HL-60 (cell line): ENCODE measurements around the gene HOXC13.

ENCODE experiments used
- GABPA ChIP-seq: IDR thresholded peaks from 2 replicates; pipeline ENCODE4 v1.6.1; 2012; ENCODE audit warnings: low read depth
- POLR2AphosphoS5 ChIP-seq: IDR thresholded peaks from 2 replicates; pipeline ENCODE4 v1.6.1; 2012; ENCODE audit warnings: low read depth
- SPI1 ChIP-seq: IDR thresholded peaks from 2 replicates; pipeline ENCODE4 v1.6.1; 2012; ENCODE audit warnings: low read depth, mild to moderate bottlenecking, borderline replicate concordance
- TF ChIP-seq, protein P1 (sequence below): IDR thresholded peaks from 2 replicates; pipeline ENCODE4 v1.6.1; 2012; ENCODE audit warnings: low read depth; ENCODE audit not compliant: insufficient replicate concordance
- TF ChIP-seq, protein P2 (sequence below): IDR thresholded peaks from one replicate; pipeline ENCODE4 v1.5.1; 2011; ENCODE audit warnings: low read length, control low read depth, inconsistent platforms; ENCODE audit not compliant: insufficient read depth

DNA sequence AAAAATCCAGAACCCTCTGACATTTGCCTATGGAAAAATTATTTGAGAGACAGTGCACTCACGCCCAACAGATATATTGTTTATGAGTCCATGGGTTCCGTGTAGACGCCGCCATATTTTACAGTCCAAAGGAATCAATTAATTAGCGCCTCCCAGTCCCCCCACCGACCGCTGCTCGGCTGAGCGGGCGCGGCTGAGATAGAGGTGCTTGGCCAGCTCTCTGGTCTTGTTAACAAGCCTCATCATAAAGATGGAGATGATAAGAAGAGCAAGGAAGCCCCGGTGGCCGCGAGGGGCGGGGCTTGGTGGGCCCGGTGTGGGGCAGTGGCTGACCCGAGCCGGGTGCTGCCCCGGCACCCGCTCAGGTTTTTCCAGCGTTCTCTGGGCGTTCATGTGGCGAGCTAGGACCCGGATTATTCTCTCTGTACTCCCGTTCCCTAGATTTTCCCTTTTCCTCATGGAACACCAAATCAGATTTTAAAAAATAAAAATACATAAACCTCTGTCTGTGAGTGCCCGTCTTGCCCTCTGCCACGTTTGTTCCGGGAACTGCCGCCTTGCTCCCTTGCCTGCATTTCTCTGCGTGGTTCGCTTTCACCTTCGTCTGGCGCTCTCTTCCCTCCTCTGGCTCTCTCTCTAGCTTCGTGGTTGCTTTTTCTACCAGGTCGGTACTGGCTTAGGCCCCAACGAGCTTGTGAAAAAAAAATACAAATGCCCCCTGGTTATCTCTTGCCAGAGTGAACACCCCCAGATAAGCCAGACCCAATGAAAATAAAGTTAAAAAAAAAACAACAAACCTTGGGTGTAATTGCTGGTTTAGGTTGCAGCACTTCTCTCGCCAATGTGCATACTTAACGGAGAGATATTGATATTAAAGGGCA lies 25.0 kb downstream of the HOXC13 start:
- TF ChIP-seq, protein P1, sequence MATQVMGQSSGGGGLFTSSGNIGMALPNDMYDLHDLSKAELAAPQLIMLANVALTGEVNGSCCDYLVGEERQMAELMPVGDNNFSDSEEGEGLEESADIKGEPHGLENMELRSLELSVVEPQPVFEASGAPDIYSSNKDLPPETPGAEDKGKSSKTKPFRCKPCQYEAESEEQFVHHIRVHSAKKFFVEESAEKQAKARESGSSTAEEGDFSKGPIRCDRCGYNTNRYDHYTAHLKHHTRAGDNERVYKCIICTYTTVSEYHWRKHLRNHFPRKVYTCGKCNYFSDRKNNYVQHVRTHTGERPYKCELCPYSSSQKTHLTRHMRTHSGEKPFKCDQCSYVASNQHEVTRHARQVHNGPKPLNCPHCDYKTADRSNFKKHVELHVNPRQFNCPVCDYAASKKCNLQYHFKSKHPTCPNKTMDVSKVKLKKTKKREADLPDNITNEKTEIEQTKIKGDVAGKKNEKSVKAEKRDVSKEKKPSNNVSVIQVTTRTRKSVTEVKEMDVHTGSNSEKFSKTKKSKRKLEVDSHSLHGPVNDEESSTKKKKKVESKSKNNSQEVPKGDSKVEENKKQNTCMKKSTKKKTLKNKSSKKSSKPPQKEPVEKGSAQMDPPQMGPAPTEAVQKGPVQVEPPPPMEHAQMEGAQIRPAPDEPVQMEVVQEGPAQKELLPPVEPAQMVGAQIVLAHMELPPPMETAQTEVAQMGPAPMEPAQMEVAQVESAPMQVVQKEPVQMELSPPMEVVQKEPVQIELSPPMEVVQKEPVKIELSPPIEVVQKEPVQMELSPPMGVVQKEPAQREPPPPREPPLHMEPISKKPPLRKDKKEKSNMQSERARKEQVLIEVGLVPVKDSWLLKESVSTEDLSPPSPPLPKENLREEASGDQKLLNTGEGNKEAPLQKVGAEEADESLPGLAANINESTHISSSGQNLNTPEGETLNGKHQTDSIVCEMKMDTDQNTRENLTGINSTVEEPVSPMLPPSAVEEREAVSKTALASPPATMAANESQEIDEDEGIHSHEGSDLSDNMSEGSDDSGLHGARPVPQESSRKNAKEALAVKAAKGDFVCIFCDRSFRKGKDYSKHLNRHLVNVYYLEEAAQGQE = no peak
- TF ChIP-seq, protein P2, sequence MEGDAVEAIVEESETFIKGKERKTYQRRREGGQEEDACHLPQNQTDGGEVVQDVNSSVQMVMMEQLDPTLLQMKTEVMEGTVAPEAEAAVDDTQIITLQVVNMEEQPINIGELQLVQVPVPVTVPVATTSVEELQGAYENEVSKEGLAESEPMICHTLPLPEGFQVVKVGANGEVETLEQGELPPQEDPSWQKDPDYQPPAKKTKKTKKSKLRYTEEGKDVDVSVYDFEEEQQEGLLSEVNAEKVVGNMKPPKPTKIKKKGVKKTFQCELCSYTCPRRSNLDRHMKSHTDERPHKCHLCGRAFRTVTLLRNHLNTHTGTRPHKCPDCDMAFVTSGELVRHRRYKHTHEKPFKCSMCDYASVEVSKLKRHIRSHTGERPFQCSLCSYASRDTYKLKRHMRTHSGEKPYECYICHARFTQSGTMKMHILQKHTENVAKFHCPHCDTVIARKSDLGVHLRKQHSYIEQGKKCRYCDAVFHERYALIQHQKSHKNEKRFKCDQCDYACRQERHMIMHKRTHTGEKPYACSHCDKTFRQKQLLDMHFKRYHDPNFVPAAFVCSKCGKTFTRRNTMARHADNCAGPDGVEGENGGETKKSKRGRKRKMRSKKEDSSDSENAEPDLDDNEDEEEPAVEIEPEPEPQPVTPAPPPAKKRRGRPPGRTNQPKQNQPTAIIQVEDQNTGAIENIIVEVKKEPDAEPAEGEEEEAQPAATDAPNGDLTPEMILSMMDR = no peak
- no peak for TF ChIP-seq POLR2AphosphoS5
- no peak for TF ChIP-seq SPI1
- TF ChIP-seq GABPA = no peak
